KBM-7 (cell line): ENCODE data around the gene DLGAP1.

ENCODE experiments used
- DNase-seq: peaks from one replicate; pipeline ENCODE4 v3.0.0-alpha.2; 2015
- in situ Hi-C: fragments of 300-500 bp; cut with MboI; formaldehyde crosslinking; loops from 2 replicates; pipeline ENCODE4 v1.14.3; 2020; ENCODE audit warnings: low sequenced_read_pairs, low pct_unique_long_range_greater_than_20kb, mixed read lengths

DLGAP1 gene

GRCh38 chr18:3458952-3459853 is 995.9 kb downstream of the DLGAP1 start:
- in situ Hi-C loops, result no loop called here
- DNase-seq, result no peak

GRCh38 chr18:3458378-3458777 is 996.7 kb downstream of the DLGAP1 start:
- in situ Hi-C loops, result no loop called here
- DNase-seq, result no peak

GRCh38 chr18:3457261-3457724 is 997.8 kb downstream of the DLGAP1 start:
- in situ Hi-C loops, result no loop called here
- no peak for DNase-seq

GRCh38 chr18:3456686-3457069 is 998.4 kb downstream of the DLGAP1 start:
- DNase-seq, result no peak

GRCh38 chr18:3455907-3456685 is 999.0 kb downstream of the DLGAP1 start:
- no peak for DNase-seq
- in situ Hi-C loops, result no loop called here

More at GRCh38 chr18:3456686-3457069, 998.4 kb downstream of the DLGAP1 start:
- in situ Hi-C loops, result no loop called here

- in situ Hi-C loops, result no loop called here
- DNase-seq, result no peak
These were observed 999.9 kb downstream of the DLGAP1 start for GRCh38 chr18:3455090-3455635.

GRCh38 chr18:3454365-3455089 is 1000.6 kb downstream of the DLGAP1 start:
- peak; percentile 72 for DNase-seq
- in situ Hi-C loops, result no loop called here

GRCh38 chr18:3453540-3454364 is 1001.4 kb downstream of the DLGAP1 start:
- in situ Hi-C loops, result no loop called here
- peak; percentile 63 for DNase-seq

GRCh38 chr18:3452750-3453539 is 1002.2 kb downstream of the DLGAP1 start:
- in situ Hi-C loops, result no loop called here
- no peak for DNase-seq

GRCh38 chr18:3451989-3452749 is 1002.9 kb downstream of the DLGAP1 start:
- DNase-seq, result peak; percentile 59
- in situ Hi-C loops, result no loop called here

GRCh38 chr18:3451183-3451988 is 1003.7 kb downstream of the DLGAP1 start:
- in situ Hi-C loops, result no loop called here
- peak; percentile 86 for DNase-seq

- DNase-seq, result no peak
- in situ Hi-C loops, result no loop called here
These were observed 1004.3 kb downstream of the DLGAP1 start for GRCh38 chr18:3450799-3451182.

GRCh38 chr18:3450012-3450798 is 1004.9 kb downstream of the DLGAP1 start, which contains the start of gene TGIF1:
Gene TGIF1 (plus strand): TSS chr18:3450172. CDS start chr18:3450490, 318 bp downstream.
- in situ Hi-C loops, result no loop called here
- peak; percentile 70 for DNase-seq

GRCh38 chr18:3449512-3450011 is 1005.5 kb downstream of the DLGAP1 start:
- in situ Hi-C loops, result no loop called here
- no peak for DNase-seq

- in situ Hi-C loops, result no loop called here
- peak; percentile 87 for DNase-seq
These were observed 1006.1 kb downstream of the DLGAP1 start for GRCh38 chr18:3448838-3449511.
